SIG-M5 (cell line): ENCODE results near the gene OR11H7.
"Not testable (repeated sequence)": the region's sequence is repeated elsewhere in the genome, so short reads cannot be mapped to it uniquely, and the experiment has no call there.

ENCODE experiments used
- DNase-seq: peaks from one replicate; lab custom pipeline; 2025; lab: John Stamatoyannopoulos, UW

OR11H7 gene

GRCh38 chr14:20278414-20278813 is 49.6 kb downstream of the OR11H7 start:
- no peak for DNase-seq

- not testable (repeated sequence) for DNase-seq
Measured at GRCh38 chr14:20280265-20280664, 51.5 kb downstream of the OR11H7 start.
